Amygdala (tissue), 56 donors: Measurements from ENCODE around the gene C2CD3.

Experiments used
- DNase-seq, 56 donors: peaks; one replicate each; lab custom pipeline; 2025; lab: John Stamatoyannopoulos, UW

C2CD3 gene

GRCh38 chr11:74170694-74171629 is at the start of gene C2CD3, which contains the start of gene PPME1:
Gene C2CD3, minus strand, starts transcription at chr11:74171002. Its CDS starts 210 bp downstream, at chr11:74170792.
Gene PPME1, plus strand, starts transcription at chr11:74171289. Its CDS starts 133 bp downstream, at chr11:74171422.
- DNase-seq: peak; percentile 82 to 100 (median 98)

- DNase-seq: no peak
Measured at GRCh38 chr11:74220376-74220775, 49.6 kb upstream of the C2CD3 start.

GRCh38 chr11:74212533-74212932 is 41.7 kb upstream of the C2CD3 start:
- no peak for DNase-seq

- DNase-seq: no peak
Measured at GRCh38 chr11:74208507-74208906, 37.7 kb upstream of the C2CD3 start.

GRCh38 chr11:74206746-74207145 is 35.9 kb upstream of the C2CD3 start:
- DNase-seq: no peak

- DNase-seq: no peak
Measured at GRCh38 chr11:74205181-74205580, 34.4 kb upstream of the C2CD3 start.

GRCh38 chr11:74204701-74205100 is 33.9 kb upstream of the C2CD3 start:
- no peak for DNase-seq

GRCh38 chr11:74203966-74204365 is 33.2 kb upstream of the C2CD3 start:
- no peak for DNase-seq

- no peak for DNase-seq
Measured at GRCh38 chr11:74196781-74197486, 26.1 kb upstream of the C2CD3 start.

- DNase-seq: no peak
Measured at GRCh38 chr11:74195828-74196227, 25.0 kb upstream of the C2CD3 start.

GRCh38 chr11:74185695-74186094 is 14.9 kb upstream of the C2CD3 start:
- DNase-seq: no peak

- no peak for DNase-seq
Measured at GRCh38 chr11:74185285-74185684, 14.5 kb upstream of the C2CD3 start.

GRCh38 chr11:74182635-74183034 is 11.8 kb upstream of the C2CD3 start:
- no peak for DNase-seq

- peak in 1 of 56 donors; percentile 1 for DNase-seq
Measured at GRCh38 chr11:74179234-74180052, 8.6 kb upstream of the C2CD3 start.

- DNase-seq: no peak
Measured at GRCh38 chr11:74175920-74176319, 5.1 kb upstream of the C2CD3 start.

- DNase-seq: no peak
Measured at GRCh38 chr11:74171997-74172396, 1.2 kb upstream of the C2CD3 start.

- no peak for DNase-seq
Measured at GRCh38 chr11:74171630-74171968, 797 bp upstream of the C2CD3 start.

- no peak for DNase-seq
Measured at GRCh38 chr11:74169738-74170458, 904 bp downstream of the C2CD3 start.

GRCh38 chr11:74168838-74169237 is 2.0 kb downstream of the C2CD3 start:
- DNase-seq: no peak
